Breast epithelium (tissue), 4 donors: ENCODE data around the gene TMEM79. TPM values are rescaled to one million over a fixed set of nuclear protein-coding genes. Genes with fewer than 3 reads are reported as not detected.
"Not testable (repeated sequence)": the region's sequence is repeated elsewhere in the genome, so short reads cannot be mapped to it uniquely, and the experiment has no call there.

Experiments
- DNase-seq, 2 donors: peaks; one replicate each; pipeline ENCODE4 v3.0.0-alpha.2; 2019; ENCODE audit warnings: low spot score in 2 of 2
- H3K27ac ChIP-seq, 2 donors: fragments of 200-600 bp; sonication (generic) in 1 of 2; one replicate each; pipeline ENCODE4 v1.5.1; 2016 to 2019; ENCODE audit warnings: mild to moderate bottlenecking in 1 of 2
- H3K27me3 ChIP-seq, 2 donors: fragments of 200-600 bp; sonication (generic) in 1 of 2; one replicate each; pipeline versions ENCODE4 v1.5.1 to v1.6.0; 2017 to 2019; ENCODE audit warnings: control low read depth in 1 of 2, mild to moderate bottlenecking in 1 of 2
- H3K36me3 ChIP-seq: fragments of 200-600 bp; one replicate; pipeline ENCODE4 v1.5.1; 2019
- H3K4me1 ChIP-seq, 2 donors: fragments of 200-600 bp; sonication (generic); one replicate each; pipeline ENCODE4 v1.5.1; 2016 to 2019; ENCODE audit warnings: control low read depth in 1 of 2
- H3K4me3 ChIP-seq, 3 donors: fragments of 200-600 bp; sonication (generic); 1 replicate in 2 of 3; 2 replicates in 1 of 3; pipeline ENCODE4 v1.5.1; 2016 to 2019; ENCODE audit warnings: mild to moderate bottlenecking in 3 of 3, moderate library complexity in 2 of 3
- H3K9me3 ChIP-seq, 2 donors: fragments of 200-600 bp; sonication (generic) in 1 of 2; one replicate each; pipeline ENCODE4 v1.5.1; 2016 to 2019; ENCODE audit warnings: control low read depth in 1 of 2
- POLR2A ChIP-seq: fragments of 450-650 bp; IDR thresholded peaks from one replicate; pipeline ENCODE4 v1.6.1; 2016; ENCODE audit warnings: antibody characterized with exemption, mild to moderate bottlenecking, moderate library complexity
- POLR2AphosphoS5 ChIP-seq, 3 donors: sonication (generic); formaldehyde crosslinking; IDR thresholded peaks; one replicate each; pipeline ENCODE4 v1.6.1; 2017; ENCODE audit warnings: antibody characterized with exemption in 3 of 3
- intact Hi-C: fragments of 100-400 bp; cut with DNase I; formaldehyde crosslinking; loops from one replicate; pipeline ENCODE4 v1.15.1; 2023; ENCODE audit warnings: low total_unique reads
- total RNA-seq, 3 donors: library from RNA; depleted of rRNA; stranded (reverse); fragments of >200 nt; gene quantifications; one replicate each; pipeline ENCODE4 v1.1.0, GENCODE V29; 2016
- TF ChIP-seq, protein P1 (sequence below), 3 donors: fragments of 450-650 bp; IDR thresholded peaks; one replicate each; pipeline ENCODE4 v1.5.1; 2016 to 2017; ENCODE audit warnings: antibody characterized with exemption in 3 of 3, mild to moderate bottlenecking in 3 of 3, moderate library complexity in 3 of 3

Gene TMEM79
- total RNA-seq, 3 donors from 2014 or later, result 1.3 to 7.8 (median 4.9) TPM

DNA sequence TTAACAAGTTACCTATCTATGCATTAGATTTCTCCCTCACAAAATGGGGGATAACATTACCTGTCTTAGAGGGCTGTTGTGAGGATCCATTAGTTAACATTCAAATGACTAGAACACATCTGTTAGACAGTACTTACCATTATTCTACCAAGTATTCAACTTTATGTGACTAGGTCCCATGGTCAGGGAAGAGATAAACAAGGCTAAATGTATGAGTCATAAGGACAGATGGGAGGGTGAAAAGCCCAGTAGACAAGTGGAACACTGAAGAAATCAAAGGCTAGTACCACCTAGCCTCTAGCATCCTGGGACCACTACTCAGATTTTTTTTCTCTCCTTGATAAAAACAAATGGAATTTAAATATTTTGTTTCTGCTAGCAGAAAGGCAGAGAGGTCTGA lies 24.0 kb downstream of the TMEM79 start:
- H3K4me1 ChIP-seq, result no peaks in the 10 kb centered on the region
- H3K36me3 ChIP-seq, result peaks cover 7% of the 10 kb centered on the region
- TF ChIP-seq, protein P1, sequence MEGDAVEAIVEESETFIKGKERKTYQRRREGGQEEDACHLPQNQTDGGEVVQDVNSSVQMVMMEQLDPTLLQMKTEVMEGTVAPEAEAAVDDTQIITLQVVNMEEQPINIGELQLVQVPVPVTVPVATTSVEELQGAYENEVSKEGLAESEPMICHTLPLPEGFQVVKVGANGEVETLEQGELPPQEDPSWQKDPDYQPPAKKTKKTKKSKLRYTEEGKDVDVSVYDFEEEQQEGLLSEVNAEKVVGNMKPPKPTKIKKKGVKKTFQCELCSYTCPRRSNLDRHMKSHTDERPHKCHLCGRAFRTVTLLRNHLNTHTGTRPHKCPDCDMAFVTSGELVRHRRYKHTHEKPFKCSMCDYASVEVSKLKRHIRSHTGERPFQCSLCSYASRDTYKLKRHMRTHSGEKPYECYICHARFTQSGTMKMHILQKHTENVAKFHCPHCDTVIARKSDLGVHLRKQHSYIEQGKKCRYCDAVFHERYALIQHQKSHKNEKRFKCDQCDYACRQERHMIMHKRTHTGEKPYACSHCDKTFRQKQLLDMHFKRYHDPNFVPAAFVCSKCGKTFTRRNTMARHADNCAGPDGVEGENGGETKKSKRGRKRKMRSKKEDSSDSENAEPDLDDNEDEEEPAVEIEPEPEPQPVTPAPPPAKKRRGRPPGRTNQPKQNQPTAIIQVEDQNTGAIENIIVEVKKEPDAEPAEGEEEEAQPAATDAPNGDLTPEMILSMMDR (IDR thresholded peaks at IDR 0.05), result no peak
- no peak for TF ChIP-seq POLR2A
- no peak for TF ChIP-seq POLR2AphosphoS5 (IDR thresholded peaks at IDR 0.05)
- no peak overlapping the region for H3K27ac ChIP-seq
- H3K27me3 ChIP-seq, result no peaks in the 10 kb centered on the region
- no peak for DNase-seq
- no peaks in the 10 kb centered on the region for H3K9me3 ChIP-seq
- intact Hi-C loops, result no loop called here
- H3K4me3 ChIP-seq, result no peak overlapping the region

DNA sequence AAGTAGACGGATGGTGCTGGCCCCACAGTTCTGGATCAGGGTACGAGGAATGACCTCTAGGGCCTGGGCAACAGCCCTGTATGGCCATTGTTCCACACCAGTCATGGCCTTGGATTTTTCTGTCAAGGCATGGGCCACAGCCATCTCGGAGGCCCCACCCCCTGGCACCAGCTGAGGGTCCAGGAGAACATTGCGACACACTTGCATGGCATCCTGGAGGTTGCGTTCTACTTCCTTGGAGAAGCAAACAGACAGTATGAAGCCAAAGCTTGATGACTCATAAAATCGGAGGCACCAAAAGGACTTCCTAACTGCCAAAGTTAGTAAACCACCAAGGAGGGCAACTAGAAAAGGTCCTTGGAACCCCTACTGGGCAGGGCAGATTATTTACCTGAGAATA lies 26.8 kb downstream of the TMEM79 start:
- Histone ChIP-seq H3K27ac (peak overlapping the region; percentile 50 to 79), H3K27me3 (no peaks in the 10 kb centered on the region), H3K4me3 (no peak overlapping the region), H3K9me3 (no peaks in the 10 kb centered on the region), H3K36me3 (peaks cover 10% of the 10 kb centered on the region), H3K4me1 (no peaks in the 10 kb centered on the region)
- intact Hi-C loops, result no loop called here
- peak in 1 of 2 donors; percentile 66 for DNase-seq
- TF ChIP-seq POLR2AphosphoS5 (IDR thresholded peaks at IDR 0.05), result peak in 1 of 3 donors; percentile 26
- TF ChIP-seq, protein P1 (IDR thresholded peaks at IDR 0.05), result no peak

DNA sequence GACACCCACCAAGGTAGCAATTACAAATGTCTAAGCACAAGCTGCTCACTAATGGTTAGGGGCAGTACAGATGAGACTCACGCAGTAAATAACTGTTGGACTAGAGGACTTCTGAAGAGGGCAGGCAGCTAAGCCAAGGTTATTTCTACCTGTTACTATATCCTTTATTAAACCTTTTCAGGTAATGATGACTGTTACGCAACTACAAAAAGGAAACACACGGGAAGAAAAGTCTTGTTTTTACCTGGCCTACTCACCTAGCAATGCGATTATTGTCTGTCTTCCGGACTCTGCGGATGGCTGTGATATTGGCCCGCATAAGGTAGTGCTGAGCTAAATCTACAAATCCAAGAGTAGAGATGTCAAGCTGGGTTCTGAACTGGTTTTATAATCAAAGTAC lies 32.8 kb downstream of the TMEM79 start:
- TF ChIP-seq POLR2A (no peak), POLR2AphosphoS5 (IDR thresholded peaks at IDR 0.05) (no peak)
- TF ChIP-seq, protein P1 (IDR thresholded peaks at IDR 0.05), result no peak
- H3K27ac ChIP-seq, result no peak overlapping the region
- H3K9me3 ChIP-seq, result no peaks in the 10 kb centered on the region
- DNase-seq, result no peak
- no peak overlapping the region for H3K4me3 ChIP-seq
- H3K27me3 ChIP-seq, result no peaks in the 10 kb centered on the region
- peaks cover 21% of the 10 kb centered on the region for H3K36me3 ChIP-seq
- intact Hi-C loops, result no loop called here
- no peaks in the 10 kb centered on the region for H3K4me1 ChIP-seq

DNA sequence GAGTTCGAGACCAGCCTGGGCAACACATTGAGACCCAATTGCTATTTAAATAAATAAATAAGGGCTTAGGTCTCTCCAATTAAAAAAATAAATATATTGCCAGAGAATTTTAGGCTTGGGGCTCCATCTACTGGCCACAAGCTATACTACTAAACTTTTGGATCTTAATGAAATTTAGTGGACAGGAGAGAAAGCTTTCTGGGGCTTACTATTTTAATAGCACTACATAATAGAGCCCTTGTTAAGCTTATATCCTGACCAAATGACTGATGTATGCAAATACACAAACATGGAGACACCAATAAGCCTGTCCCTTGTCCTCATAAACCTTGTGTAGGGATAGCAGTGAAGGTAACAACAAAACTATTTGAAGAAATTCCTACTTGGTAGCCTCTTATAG lies 35.5 kb downstream of the TMEM79 start:
- Histone ChIP-seq H3K27me3 (no peaks in the 10 kb centered on the region), H3K27ac (no peak overlapping the region), H3K36me3 (peaks cover 19% of the 10 kb centered on the region), H3K4me3 (no peak overlapping the region), H3K9me3 (no peaks in the 10 kb centered on the region), H3K4me1 (no peaks in the 10 kb centered on the region)
- intact Hi-C loops, result no loop called here
- no peak for DNase-seq
- TF ChIP-seq, protein P1 (IDR thresholded peaks at IDR 0.05), result peak in 2 of 3 donors; percentile 38 to 42
- TF ChIP-seq POLR2AphosphoS5 (IDR thresholded peaks at IDR 0.05), result no peak

DNA sequence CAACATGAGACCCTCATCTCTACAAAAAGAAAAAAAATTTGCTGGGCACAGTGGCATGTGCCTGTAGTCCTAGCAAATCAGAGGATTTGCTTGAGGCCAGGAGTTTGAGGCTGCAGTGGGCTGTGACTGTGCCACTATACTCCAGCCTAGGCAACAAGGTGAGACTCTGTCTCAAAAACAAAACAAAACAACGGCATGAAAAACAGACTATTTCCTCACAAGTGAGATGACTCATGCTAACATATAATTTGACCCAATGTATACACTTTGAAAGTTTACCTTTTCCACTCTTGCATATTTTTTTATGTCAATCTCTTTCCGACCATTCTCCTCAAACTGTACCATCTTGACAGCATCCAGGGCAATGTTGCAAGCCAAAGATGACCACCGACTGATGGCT lies 36.4 kb downstream of the TMEM79 start:
- Histone ChIP-seq H3K36me3 (peaks cover 18% of the 10 kb centered on the region), H3K27me3 (no peaks in the 10 kb centered on the region), H3K4me1 (no peaks in the 10 kb centered on the region), H3K4me3 (no peak overlapping the region), H3K27ac (no peak overlapping the region), H3K9me3 (no peaks in the 10 kb centered on the region)
- intact Hi-C loops, result no loop called here
- TF ChIP-seq, protein P1 (IDR thresholded peaks at IDR 0.05), result no peak
- TF ChIP-seq POLR2A (no peak), POLR2AphosphoS5 (IDR thresholded peaks at IDR 0.05) (no peak)
- DNase-seq, result no peak

DNA sequence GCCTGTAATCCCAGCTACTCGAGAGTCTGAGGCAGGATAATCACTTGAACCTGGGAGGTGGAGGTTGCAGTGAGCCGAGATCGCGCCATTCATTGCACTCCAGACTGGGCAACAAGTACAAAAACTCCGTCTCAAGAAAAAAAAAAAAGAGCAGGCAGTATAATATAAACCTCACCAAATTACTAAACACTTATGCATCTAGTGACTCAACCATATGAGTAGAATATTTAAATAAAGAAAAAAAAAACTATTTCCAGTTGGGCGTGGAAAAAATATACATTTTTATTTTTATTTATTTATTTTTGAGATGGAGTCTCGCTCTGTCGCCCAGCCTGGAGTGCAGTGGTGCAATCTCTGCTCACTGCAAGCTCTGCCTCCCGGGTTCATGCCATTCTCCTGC lies 39.1 kb downstream of the TMEM79 start:
- intact Hi-C loops, DNase-seq: not testable (repeated sequence)

More for the DNA sequence above, 39.1 kb downstream of the TMEM79 start:
- not testable (repeated sequence) for H3K36me3 ChIP-seq, H3K27ac ChIP-seq, H3K27me3 ChIP-seq, H3K9me3 ChIP-seq, H3K4me1 ChIP-seq, H3K4me3 ChIP-seq
